Endothelial cell of umbilical vein (primary cell): ENCODE data around the gene RGS7. TPM values are rescaled to one million over a fixed set of nuclear protein-coding genes. Genes with fewer than 3 reads are reported as not detected.

Experiments used
- BruUV-seq: library from RNA; stranded (reverse); fragments of 400-500 nt; replicated peaks from 2 replicates; lab custom pipeline; 2021; lab: Mats Ljungman, UMichigan
- CTCF ChIA-PET: fragments of 300-600, 350-600 bp; sonication (Branson Sonifier 250); formaldehyde crosslinking; loops from one replicate; lab custom pipeline; 2021; ENCODE audit warnings: antibody characterized with exemption, inconsistent platforms; lab: Charles Lee
- POLR2A ChIA-PET: fragments of 300-600, 350-600 bp; sonication (Branson Sonifier 250); formaldehyde crosslinking; loops from one replicate; lab custom pipeline; 2021; ENCODE audit warnings: antibody characterized with exemption, inconsistent platforms; lab: Charles Lee
- DNase-seq: peaks from one replicate; pipeline ENCODE4 v3.0.0-alpha.2; 2011; ENCODE audit warnings: low read depth, low spot score
- FAIRE-seq: peaks from 2 replicates; lab custom pipeline; 2011; peaks lifted over from hg19 to GRCh38; lab: Jason Lieb, UNC
- H2AFZ ChIP-seq: 2 replicates; pipeline ENCODE4 v1.6.0; 2012; ENCODE audit warnings: low read depth, low read length, control low read depth, inconsistent platforms
- H3K27ac ChIP-seq: 2 replicates; pipeline ENCODE4 v1.5.1; 2011; ENCODE audit warnings: low read depth, mild to moderate bottlenecking, control low read depth, low read length, moderate library complexity; ENCODE audit not compliant: insufficient read depth
- H3K27me3 ChIP-seq, 2 experiments: 2 replicates each; pipeline versions ENCODE4 v1.6.0 to v1.6.1; 2011; ENCODE audit warnings: low read length in 2 of 2, mixed read lengths in 1 of 2; ENCODE audit not compliant: control insufficient read depth in 2 of 2, insufficient read depth in 2 of 2
- H3K36me3 ChIP-seq, 2 experiments: 2 replicates in 1 of 2; 3 replicates in 1 of 2; pipeline ENCODE4 v1.5.1; 2011; ENCODE audit warnings: low read length in 2 of 2, mild to moderate bottlenecking in 1 of 2, moderate library complexity in 1 of 2; ENCODE audit not compliant: control insufficient read depth in 2 of 2, insufficient read depth in 2 of 2; ENCODE audit errors: extremely low read depth in 1 of 2
- H3K4me1 ChIP-seq: 3 replicates; pipeline ENCODE4 v1.5.1; 2011; ENCODE audit warnings: mild to moderate bottlenecking, low read length; ENCODE audit not compliant: control insufficient read depth, insufficient read depth; ENCODE audit errors: extremely low read depth
- H3K4me2 ChIP-seq: 2 replicates; pipeline ENCODE4 v1.6.1; 2011; ENCODE audit warnings: low read length, control low read depth, mixed read lengths; ENCODE audit not compliant: insufficient read depth
- H3K4me3 ChIP-seq, 3 experiments: fragments of 200-600 bp in 1 of 3; sonication (generic), shearing (Covaris generic) in 1 of 3; replicated peaks in 1 of 3; 2 replicates each; pipeline ENCODE4 v1.5.1; 2011 to 2016; ENCODE audit warnings: control low read depth in 3 of 3, low read length in 3 of 3, mild to moderate bottlenecking in 2 of 3, inconsistent platforms in 1 of 3, low read depth in 1 of 3, moderate library complexity in 1 of 3; ENCODE audit not compliant: insufficient read depth in 1 of 3
- H3K79me2 ChIP-seq: 2 replicates; pipeline ENCODE4 v1.6.0; 2012; ENCODE audit warnings: low read length, inconsistent platforms; ENCODE audit not compliant: control insufficient read depth, insufficient read depth
- H3K9ac ChIP-seq: replicated peaks from 2 replicates; pipeline ENCODE3; 2011; ENCODE audit warnings: low read length, control low read depth; ENCODE audit not compliant: insufficient read depth; ENCODE audit errors: extremely low read depth
- H3K9me1 ChIP-seq: replicated peaks from 3 replicates; pipeline ENCODE4 v1.6.0; 2011; ENCODE audit warnings: mild to moderate bottlenecking, low read length; ENCODE audit not compliant: control insufficient read depth, insufficient read depth; ENCODE audit errors: extremely low read depth
- H3K9me3 ChIP-seq: replicated peaks from 2 replicates; pipeline ENCODE4 v1.5.1; 2012; ENCODE audit warnings: low read length, inconsistent platforms; ENCODE audit not compliant: control insufficient read depth, insufficient read depth
- H4K20me1 ChIP-seq: replicated peaks from 2 replicates; pipeline ENCODE3; 2011; ENCODE audit warnings: mild to moderate bottlenecking, low read length; ENCODE audit not compliant: control insufficient read depth, insufficient read depth; ENCODE audit errors: extremely low read depth
- CTCF ChIP-seq, 2 donors: IDR thresholded peaks; 1 replicate in 1 of 2; 2 replicates in 1 of 2; pipeline ENCODE4 v1.5.1; 2011; ENCODE audit warnings: low read length in 2 of 2, mild to moderate bottlenecking in 2 of 2, moderate library complexity in 2 of 2, control low read depth in 1 of 2, inconsistent platforms in 1 of 2, low read depth in 1 of 2; ENCODE audit not compliant: insufficient read depth in 1 of 2; ENCODE audit errors: extremely low read depth in 1 of 2
- EZH2 ChIP-seq: IDR thresholded peaks from 2 replicates; pipeline ENCODE4 v1.6.1; 2012; ENCODE audit warnings: borderline replicate concordance, low read depth, mild to moderate bottlenecking, moderate library complexity, low read length, inconsistent platforms; ENCODE audit not compliant: severe bottlenecking
- FOS ChIP-seq: IDR thresholded peaks from 2 replicates; pipeline ENCODE4 v1.6.1; 2011; ENCODE audit warnings: mild to moderate bottlenecking, low read length, moderate library complexity, borderline replicate concordance; ENCODE audit not compliant: insufficient read depth
- GATA2 ChIP-seq: IDR thresholded peaks from 2 replicates; pipeline ENCODE4 v1.7.0; 2011; ENCODE audit warnings: low read depth, mild to moderate bottlenecking, moderate library complexity, mixed read lengths, low read length; ENCODE audit not compliant: insufficient read length, insufficient read depth
- JUN ChIP-seq: IDR thresholded peaks from 2 replicates; pipeline ENCODE4 v1.6.1; 2011; ENCODE audit warnings: borderline replicate concordance, low read depth; ENCODE audit not compliant: insufficient read length, insufficient read depth
- MAX ChIP-seq: IDR thresholded peaks from 2 replicates; pipeline ENCODE4 v1.6.1; 2011; ENCODE audit not compliant: insufficient read depth, insufficient read length
- MYC ChIP-seq: IDR thresholded peaks from one replicate; pipeline ENCODE4 v1.6.1; 2011; ENCODE audit warnings: mild to moderate bottlenecking, low read depth, low read length
- POLR2A ChIP-seq: IDR thresholded peaks from 2 replicates; pipeline ENCODE4 v1.6.1; 2012; ENCODE audit warnings: low read depth, mild to moderate bottlenecking, control low read depth, low read length
- POLR2AphosphoS5 ChIP-seq: IDR thresholded peaks from 2 replicates; pipeline ENCODE4 v1.6.1; 2012; ENCODE audit warnings: low read depth, mild to moderate bottlenecking, control low read depth, low read length, moderate library complexity; ENCODE audit not compliant: insufficient read depth
- dilution Hi-C: fragments of 300-500 bp; cut with MboI; formaldehyde crosslinking; loops from one replicate; pipeline ENCODE4 v1.15.0; 2019; ENCODE audit warnings: low sequenced_read_pairs; ENCODE audit not compliant: extremely low pct_ligation_motif_present
- intact Hi-C: fragments of 100-400 bp; cut with micrococcal nuclease; formaldehyde crosslinking; loops from one replicate; pipeline ENCODE4 v1.10.0; 2022
- polyA plus RNA-seq, 4 experiments: library from polyadenylated mRNA; depleted of rRNA in 3 of 4; stranded (reverse) in 3 of 4; unstranded in 1 of 4; fragments of >200 nt; gene quantifications; 2 replicates each; pipeline versions ENCODE4 v1.2.1 to v1.2.3, GENCODE V29; 2011 to 2012; ENCODE audit warnings: missing spikeins in 1 of 4
- total RNA-seq: library from RNA; stranded (reverse); gene quantifications from 2 replicates; pipeline ENCODE4 v1.2.3, GENCODE V29; 2021

Gene RGS7
- total and polyA plus RNA-seq, 2 donors (not counting 3 experiments of a cell fraction or from before 2014, with no cell fraction given) = 0.43 to 0.44 TPM

- no peak overlapping the region for H3K4me3 ChIP-seq
- DNase-seq (no peak), FAIRE-seq (no peak)
- BruUV-seq = no TSS peak
- no peaks in the 10 kb centered on the region for H3K9me1 ChIP-seq
- no peak overlapping the region for H3K9ac ChIP-seq
- H4K20me1 ChIP-seq = no peaks in the 10 kb centered on the region
- H3K4me2 ChIP-seq = no peak overlapping the region
- no peaks in the 10 kb centered on the region for H3K36me3 ChIP-seq
- no peaks in the 10 kb centered on the region for H3K4me1 ChIP-seq
- no peaks in the 10 kb centered on the region for H3K9me3 ChIP-seq
- H3K27me3 ChIP-seq = no peaks in the 10 kb centered on the region
- H3K79me2 ChIP-seq = no peaks in the 10 kb centered on the region
- no peak for TF ChIP-seq POLR2A
- no peak for TF ChIP-seq MYC
- no peak for TF ChIP-seq EZH2
- TF ChIP-seq FOS = no peak
- TF ChIP-seq GATA2 = no peak
- no peak for TF ChIP-seq JUN
- no peak for TF ChIP-seq MAX
- TF ChIP-seq POLR2AphosphoS5 = no peak
- no peak for TF ChIP-seq CTCF (IDR thresholded peaks at IDR 0.05; ENCODE audit: extremely low read depth in 1 of 2, insufficient read depth in 1 of 2, low read depth in 1 of 2, low read length in 2 of 2)
- intact Hi-C loops (no loop called here), dilution Hi-C loops (no loop called here)
- no peak overlapping the region for H2AFZ ChIP-seq
- no peak overlapping the region for H3K27ac ChIP-seq
- POLR2A ChIA-PET = no interaction called here
- CTCF ChIA-PET = no interaction called here
These were observed 497.0 kb downstream of the RGS7 start for GRCh38 chr1:240860023-240860422.
